Mammary epithelial cell (primary cell): Measurements from ENCODE around the gene ELSPBP1.
"Not testable (repeated sequence)": the region's sequence is repeated elsewhere in the genome, so short reads cannot be mapped to it uniquely, and the experiment has no call there.

Experiments
- EZH2 ChIP-seq: IDR thresholded peaks from 2 replicates; pipeline ENCODE4 v1.6.1; 2012; ENCODE audit warnings: low read length, inconsistent platforms, borderline replicate concordance
- TF ChIP-seq, protein P1 (sequence below), 2 donors: IDR thresholded peaks in 1 of 2; conservative IDR thresholded peaks in 1 of 2; 2 replicates each; pipeline ENCODE4 v1.5.1; 2011 to 2012; ENCODE audit warnings: inconsistent platforms in 2 of 2, low read length in 2 of 2, mild to moderate bottlenecking in 2 of 2, control low read depth in 1 of 2, low read depth in 1 of 2; ENCODE audit not compliant: insufficient read depth in 1 of 2; ENCODE audit errors: extremely low read depth in 1 of 2

DNA sequence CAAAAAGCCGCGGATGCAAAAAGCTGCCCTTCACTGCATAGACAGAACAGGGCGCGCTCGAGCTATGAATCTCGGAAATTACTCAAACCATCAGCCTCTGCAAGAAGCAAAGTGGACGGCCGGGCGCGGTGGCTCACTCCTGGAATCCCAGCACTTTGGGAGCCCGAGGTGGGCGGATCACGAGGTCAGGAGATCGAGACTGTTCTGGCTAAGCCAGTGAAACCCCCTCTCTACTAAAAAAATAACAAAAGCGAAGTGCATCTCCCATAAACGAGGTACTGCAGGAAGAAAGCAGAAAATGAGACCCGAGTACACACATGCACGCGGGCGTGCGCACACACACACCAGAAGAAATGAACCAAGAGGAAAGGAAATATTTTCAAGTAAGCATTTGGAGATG, 42.3 kb upstream of the ELSPBP1 start:
- not testable (repeated sequence) for TF ChIP-seq EZH2
- TF ChIP-seq, protein P1, sequence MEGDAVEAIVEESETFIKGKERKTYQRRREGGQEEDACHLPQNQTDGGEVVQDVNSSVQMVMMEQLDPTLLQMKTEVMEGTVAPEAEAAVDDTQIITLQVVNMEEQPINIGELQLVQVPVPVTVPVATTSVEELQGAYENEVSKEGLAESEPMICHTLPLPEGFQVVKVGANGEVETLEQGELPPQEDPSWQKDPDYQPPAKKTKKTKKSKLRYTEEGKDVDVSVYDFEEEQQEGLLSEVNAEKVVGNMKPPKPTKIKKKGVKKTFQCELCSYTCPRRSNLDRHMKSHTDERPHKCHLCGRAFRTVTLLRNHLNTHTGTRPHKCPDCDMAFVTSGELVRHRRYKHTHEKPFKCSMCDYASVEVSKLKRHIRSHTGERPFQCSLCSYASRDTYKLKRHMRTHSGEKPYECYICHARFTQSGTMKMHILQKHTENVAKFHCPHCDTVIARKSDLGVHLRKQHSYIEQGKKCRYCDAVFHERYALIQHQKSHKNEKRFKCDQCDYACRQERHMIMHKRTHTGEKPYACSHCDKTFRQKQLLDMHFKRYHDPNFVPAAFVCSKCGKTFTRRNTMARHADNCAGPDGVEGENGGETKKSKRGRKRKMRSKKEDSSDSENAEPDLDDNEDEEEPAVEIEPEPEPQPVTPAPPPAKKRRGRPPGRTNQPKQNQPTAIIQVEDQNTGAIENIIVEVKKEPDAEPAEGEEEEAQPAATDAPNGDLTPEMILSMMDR (conservative IDR thresholded peaks at IDR 0.05 in 1 of 2, IDR thresholded peaks at IDR 0.05 in 1 of 2; ENCODE audit: extremely low read depth in 1 of 2, insufficient read depth in 1 of 2, low read depth in 1 of 2, low read length in 2 of 2), result not testable (repeated sequence)
